K562 (cell line): Measurements from ENCODE around the gene CCL5. TPM values are rescaled to one million over a fixed set of nuclear protein-coding genes. Genes with fewer than 3 reads are reported as not detected.

Experiments
- ATAC-seq: fragments of 200-7000 bp; cut with Tn5 transposase; 3 replicates; pipeline ENCODE4 v1.9.1; 2020; ENCODE audit warnings: moderate library complexity
- BruUV-seq: library from RNA; stranded (reverse); fragments of 400-500 nt; replicated peaks from 2 replicates; lab custom pipeline; 2021; lab: Mats Ljungman, UMichigan
- CTCF ChIA-PET: fragments of 300-600 bp; formaldehyde crosslinking; extraction: SDS; loops from one replicate; lab custom pipeline; 2021; ENCODE audit warnings: low intra/inter-chr PET ratio; lab: Yijun Ruan, JAX
- POLR2A ChIA-PET: fragments of 300-600, 350-650 bp; sonication (Branson Sonifier 250); formaldehyde crosslinking; extraction: SDS; loops from one replicate; lab custom pipeline; 2021; ENCODE audit warnings: antibody characterized with exemption, inconsistent platforms; lab: Yijun Ruan, JAX
- DNase-seq, 4 experiments: peaks; one replicate each; pipeline versions ENCODE4 v3.0.0 to v3.0.0-alpha.2; 2011 to 2018; ENCODE audit warnings: low spot score in 3 of 4, mixed read lengths in 3 of 4; ENCODE audit errors: extremely low read depth in 1 of 4
- FAIRE-seq: peaks from 2 replicates; lab custom pipeline; 2011; peaks lifted over from hg19 to GRCh38; lab: Jason Lieb, UNC
- H2AFZ ChIP-seq: 2 replicates; pipeline ENCODE4 v1.6.0; 2011; ENCODE audit warnings: low read depth, low read length, control low read depth, inconsistent platforms
- H3K27ac ChIP-seq: fragments of 200-600 bp; 3 replicates; pipeline ENCODE4 v1.8.0; 2011; ENCODE audit warnings: low read depth, mild to moderate bottlenecking, control low read depth, inconsistent platforms, low read length, moderate library complexity, mixed read lengths; ENCODE audit errors: extremely low read depth
- H3K27me3 ChIP-seq, 2 experiments: fragments of 300-600 bp in 1 of 2; 2 replicates in 1 of 2; 3 replicates in 1 of 2; pipeline versions ENCODE4 v1.6.0 to v1.8.0; 2011; ENCODE audit warnings: inconsistent platforms in 2 of 2, low read length in 2 of 2, mild to moderate bottlenecking in 1 of 2, mixed read lengths in 1 of 2, moderate library complexity in 1 of 2; ENCODE audit not compliant: control insufficient read depth in 2 of 2, insufficient read depth in 2 of 2
- H3K36me3 ChIP-seq: fragments of 300-600 bp; 3 replicates; pipeline ENCODE4 v1.8.0; 2011; ENCODE audit warnings: mild to moderate bottlenecking, low read length, inconsistent platforms; ENCODE audit not compliant: control insufficient read depth, insufficient read depth
- H3K4me1 ChIP-seq, 2 experiments: fragments of 200-600 bp in 1 of 2; replicated peaks in 1 of 2; 2 replicates in 1 of 2; 3 replicates in 1 of 2; pipeline versions ENCODE4 v1.5.1 to v1.8.0; 2011; ENCODE audit warnings: inconsistent platforms in 2 of 2, low read length in 2 of 2, mild to moderate bottlenecking in 1 of 2, mixed read lengths in 1 of 2, moderate library complexity in 1 of 2; ENCODE audit not compliant: control insufficient read depth in 2 of 2, insufficient read depth in 2 of 2
- H3K4me2 ChIP-seq: 2 replicates; pipeline ENCODE4 v1.6.1; 2011; ENCODE audit warnings: low read length, control low read depth, inconsistent platforms, mixed read lengths; ENCODE audit not compliant: insufficient read depth
- H3K4me3 ChIP-seq: fragments of 200-600 bp; sonication (generic), shearing (Covaris generic); 2 replicates; pipeline ENCODE4 v1.5.1; 2016; ENCODE audit warnings: control low read depth, inconsistent platforms
- H3K79me2 ChIP-seq: fragments of 200-600 bp; 3 replicates; pipeline ENCODE4 v1.8.0; 2011; ENCODE audit warnings: low read length, inconsistent platforms; ENCODE audit not compliant: control insufficient read depth, insufficient read depth
- H3K9ac ChIP-seq, 2 experiments: 2 replicates each; pipeline versions ENCODE4 v1.6.0 to v1.6.1; 2011; ENCODE audit warnings: low read depth in 2 of 2, low read length in 2 of 2, control low read depth in 1 of 2, inconsistent platforms in 1 of 2, mild to moderate bottlenecking in 1 of 2, mixed read lengths in 1 of 2; ENCODE audit not compliant: insufficient read depth in 1 of 2
- H3K9me1 ChIP-seq: one replicate; pipeline ENCODE4 v1.6.0; 2011; ENCODE audit warnings: inconsistent platforms, mild to moderate bottlenecking, low read length, moderate library complexity; ENCODE audit not compliant: control insufficient read depth, insufficient read depth
- H3K9me3 ChIP-seq: replicated peaks from 2 replicates; pipeline ENCODE4 v1.5.1; 2011; ENCODE audit warnings: low read depth, low read length, inconsistent platforms; ENCODE audit not compliant: control insufficient read depth, insufficient read depth
- H4K20me1 ChIP-seq: replicated peaks from 2 replicates; pipeline ENCODE4 v1.6.1; 2011; ENCODE audit warnings: low read length, inconsistent platforms, mixed read lengths; ENCODE audit not compliant: control insufficient read depth, insufficient read depth
- BHLHE40 ChIP-seq: IDR thresholded peaks from 2 replicates; pipeline ENCODE4 v1.6.1; 2011; ENCODE audit warnings: low read length, improper control_type of control experiment
- HDAC2 ChIP-seq: fragments of 450-650 bp; IDR thresholded peaks from 2 replicates; pipeline ENCODE4 v1.6.1; 2016; ENCODE audit warnings: mild to moderate bottlenecking
- HIVEP1 ChIP-seq: fragments of 250-450 bp; sonication (Bioruptor Pico); IDR thresholded peaks from 2 replicates; pipeline ENCODE4 v1.4.0; 2020; ENCODE audit warnings: mild to moderate bottlenecking
- MYC ChIP-seq, 2 experiments: fragments of 250-450 bp in 1 of 2; sonication (Bioruptor Pico) in 1 of 2; IDR thresholded peaks; 2 replicates each; pipeline versions ENCODE4 v1.5.1 to v1.6.1; 2012 to 2021; ENCODE audit warnings: low read depth in 2 of 2, borderline replicate concordance in 1 of 2, improper control_type of control experiment in 1 of 2, low read length in 1 of 2, mild to moderate bottlenecking in 1 of 2, moderate library complexity in 1 of 2
- NR1H2 ChIP-seq: sonication (generic); formaldehyde crosslinking; IDR thresholded peaks from 2 replicates; pipeline ENCODE4 v1.4.0; 2020; ENCODE audit warnings: mild to moderate bottlenecking, missing genetic modification reagents
- ZBTB1 ChIP-seq: sonication (generic); formaldehyde crosslinking; IDR thresholded peaks from 2 replicates; pipeline ENCODE4 v1.8.1; 2023; ENCODE audit warnings: missing genetic modification reagents, low read depth, mild to moderate bottlenecking, borderline replicate concordance
- ZNF134 ChIP-seq: fragments of 250-450 bp; sonication (Bioruptor Pico); conservative IDR thresholded peaks from 2 replicates; pipeline ENCODE4 v1.4.0; 2020
- WGBS: fragments of 100-300 bp; shearing (Covaris generic); methylation state at CpG from one replicate; pipeline ENCODE4 v1.1.6; 2016; ENCODE audit warnings: low coverage, mixed read lengths; ENCODE audit not compliant: insufficient coverage; ENCODE audit errors: missing lambda C conversion rate; 5-methylcytosine and 5-hydroxymethylcytosine counted together
- in situ Hi-C: fragments of 300-500 bp; cut with MboI; formaldehyde crosslinking; loops from 4 replicates; pipeline ENCODE4 v1.15.0; 2018; ENCODE audit warnings: inconsistent platforms, mixed read lengths
- intact Hi-C: fragments of 100-400 bp; cut with micrococcal nuclease; formaldehyde crosslinking; loops from 2 replicates; pipeline ENCODE4 v1.14.2; 2022
- polyA plus RNA-seq, 8 experiments: library from polyadenylated mRNA; depleted of rRNA in 4 of 8; stranded (reverse) in 5 of 8; unstranded in 3 of 8; fragments of >200 nt; fragmentation: Nextera tagmentation in 2 of 8; fragmentation: Illumina TruSeq in 1 of 8; extraction: Ambion mirVana in 2 of 8; extraction: Trizol in 1 of 8; gene quantifications; 2 replicates each; pipeline versions ENCODE4 v1.2.1 to v1.2.3, GENCODE V29; 2011 to 2014; ENCODE audit warnings: inconsistent platforms in 1 of 8, missing spikeins in 1 of 8
- total RNA-seq, 7 experiments: library from RNA; depleted of rRNA in 6 of 7; stranded (reverse); fragments of >200 nt in 6 of 7; fragmentation: Illumina TruSeq in 2 of 7; extraction: Trizol in 2 of 7; gene quantifications; 2 replicates each; pipeline versions ENCODE4 v1.2.1 to v1.2.3, GENCODE V29; 2011 to 2021; ENCODE audit warnings: low replicate concordance in 1 of 7
- TF ChIP-seq, protein P1 (sequence below): sonication (generic); formaldehyde crosslinking; IDR thresholded peaks from 2 replicates; pipeline ENCODE4 v1.9.0; 2022; ENCODE audit warnings: mild to moderate bottlenecking, missing genetic modification reagents
- TF ChIP-seq, protein P2 (sequence below), 3 experiments: fragments of 200-800 bp in 1 of 3; sonication (Bioruptor generic) in 1 of 3; sonication (generic) in 1 of 3; formaldehyde crosslinking in 1 of 3; IDR thresholded peaks; 2 replicates each; pipeline versions ENCODE4 v1.6.1 to v1.8.0; 2016 to 2022; ENCODE audit warnings: mild to moderate bottlenecking in 2 of 3, missing compliant biosample characterization in 2 of 3, missing genetic modification characterization in 2 of 3, missing genetic modification reagents in 1 of 3

Gene CCL5
- total and polyA plus RNA-seq, 9 of the 15 experiments (the other 6 are each of a cell fraction or from before 2014, with no cell fraction given), result 0.18 to 0.59 (median 0.45) TPM; not detected in 1

DNA sequence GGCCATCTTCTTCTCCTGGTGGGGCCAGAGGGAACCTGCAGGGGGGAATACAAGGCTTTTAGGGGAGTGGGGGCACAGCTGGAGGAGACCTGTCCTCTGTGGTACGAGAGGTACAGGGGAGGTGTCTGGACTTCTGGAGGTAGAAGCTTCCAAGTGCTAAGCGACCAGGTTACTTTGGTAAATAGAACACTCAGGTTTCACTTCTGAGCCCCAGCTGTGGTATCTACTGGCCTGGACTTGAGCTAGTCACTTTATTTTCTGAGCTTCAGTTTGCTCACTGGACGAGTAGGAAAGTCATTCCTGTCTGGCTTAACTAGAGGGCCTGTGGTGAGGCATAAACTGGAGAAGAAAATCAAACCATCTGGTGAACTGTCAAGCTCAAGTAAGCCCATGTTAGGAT lies 11.4 kb downstream of the CCL5 start, which contains the start of gene HEATR9:
Gene HEATR9 (minus strand): TSS at position 155 of the 400 bp plus-strand sequence. CDS start 149 bp downstream, at position 6.
- no peak within 1 kb of the TSS for H2AFZ ChIP-seq
- POLR2A ChIA-PET, result no interaction called here
- H3K27ac ChIP-seq, result no peak within 1 kb of the TSS
- no peak for FAIRE-seq
- H3K36me3 ChIP-seq, result no peaks in the 10 kb centered on the region
- TF ChIP-seq, protein P1, sequence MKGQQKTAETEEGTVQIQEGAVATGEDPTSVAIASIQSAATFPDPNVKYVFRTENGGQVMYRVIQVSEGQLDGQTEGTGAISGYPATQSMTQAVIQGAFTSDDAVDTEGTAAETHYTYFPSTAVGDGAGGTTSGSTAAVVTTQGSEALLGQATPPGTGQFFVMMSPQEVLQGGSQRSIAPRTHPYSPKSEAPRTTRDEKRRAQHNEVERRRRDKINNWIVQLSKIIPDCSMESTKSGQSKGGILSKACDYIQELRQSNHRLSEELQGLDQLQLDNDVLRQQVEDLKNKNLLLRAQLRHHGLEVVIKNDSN (CRISPR knock-in tag), result no peak
- TF ChIP-seq ZBTB1 (CRISPR knock-in tag) (no peak), ZNF134 (CRISPR knock-in tag) (no peak), NR1H2 (CRISPR knock-in tag) (no peak), MYC (IDR thresholded peaks at IDR 0.05; ENCODE audit: low read depth, low read length) (no peak), MYC (CRISPR knock-in tag; IDR thresholded peaks at IDR 0.05; ENCODE audit: borderline replicate concordance, low read depth) (no peak), BHLHE40 (no peak), HIVEP1 (CRISPR knock-in tag) (no peak), HDAC2 (no peak)
- TF ChIP-seq, protein P2, sequence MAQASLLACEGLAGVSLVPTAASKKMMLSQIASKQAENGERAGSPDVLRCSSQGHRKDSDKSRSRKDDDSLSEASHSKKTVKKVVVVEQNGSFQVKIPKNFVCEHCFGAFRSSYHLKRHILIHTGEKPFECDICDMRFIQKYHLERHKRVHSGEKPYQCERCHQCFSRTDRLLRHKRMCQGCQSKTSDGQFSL (CRISPR knock-in tag; IDR thresholded peaks at IDR 0.05), result no peak
- TF ChIP-seq, protein P2 (tag; IDR thresholded peaks at IDR 0.05), result no peak
- in situ Hi-C loops (no loop called here), intact Hi-C loops (no loop called here)
- no peak for ATAC-seq
- no TSS peak for BruUV-seq
- no peak within 1 kb of the TSS for H3K4me3 ChIP-seq
- no peaks in the 10 kb centered on the region for H3K9me1 ChIP-seq
- peaks cover 6 to 17% of the 10 kb centered on the region in 2 experiments; a peak in 3 of 5 replicates for H3K4me1 ChIP-seq
- no peaks in the 10 kb centered on the region for H4K20me1 ChIP-seq
- no peak for DNase-seq
- no peaks in the 10 kb centered on the region for H3K27me3 ChIP-seq
- no peak within 1 kb of the TSS for H3K4me2 ChIP-seq
- no peaks in the 10 kb centered on the region for H3K9me3 ChIP-seq
- 22% methylated on average over 3 of the region's 3 CpGs for WGBS
- H3K9ac ChIP-seq, result no peak within 1 kb of the TSS
- CTCF ChIA-PET, result no interaction called here
- no peaks in the 10 kb centered on the region for H3K79me2 ChIP-seq
